ENCODE measurements around the gene FAM120B. TPM values are rescaled to one million over a fixed set of nuclear protein-coding genes. Genes with fewer than 3 reads are reported as not detected.
A peak's percentile ranks its signal among the peaks of the same experiment; 100 is the strongest.

FAM120B gene
- total and polyA plus RNA-seq, 2 of the 4 experiments (the other 2 are of a cell fraction), result 15.3 to 28.0 TPM

GRCh38 chr6:170433163-170434116 lies 126.9 kb downstream of the FAM120B start:
- Histone ChIP-seq H2AK5ac (ENCODE audit: low read depth, low read length) (no peak overlapping the region), H2BK5ac (ENCODE audit: low read depth, low read length, poor library complexity, severe bottlenecking) (no peak overlapping the region), H4K8ac (ENCODE audit: low read depth in 2 of 2, low read length in 2 of 2) (no peak overlapping the region), H3K9me1 (ENCODE audit: insufficient read depth, low read length) (peaks cover 9% of the 10 kb centered on the region), H3K18ac (ENCODE audit: low read depth, low read length) (no peak overlapping the region), H3K4me3 (ENCODE audit: insufficient read depth, low read depth, low read length) (no peak overlapping the region), H3K23ac (ENCODE audit: low read depth, low read length) (no peak overlapping the region; the same call in 1 of the 2 replicates), H3K79me1 (ENCODE audit: low read depth in 1 of 2, low read length in 2 of 2) (0 out of 4 replicates have a peak, but pooled peaks cover 0 to 4% of the 10 kb centered on the region in 2 experiments), H3K14ac (replicated peaks; ENCODE audit: low read depth, low read length) (no peak overlapping the region), H3K27ac (ENCODE audit: insufficient read depth, low read length) (no peak overlapping the region), H3K4me1 (ENCODE audit: control insufficient read depth, insufficient read depth, low read length) (peaks cover 11% of the 10 kb centered on the region), H2BK15ac (ENCODE audit: low read depth, low read length) (no peak overlapping the region), H3K56ac (ENCODE audit: extremely low read depth, insufficient read depth, low read length) (no peak overlapping the region), H2BK120ac (ENCODE audit: low read depth, low read length) (no peak overlapping the region), H3K9me3 (ENCODE audit: control insufficient read depth, insufficient read depth, low read length) (no peaks in the 10 kb centered on the region), H3K4me2 (ENCODE audit: low read depth, low read length) (no peak overlapping the region), H3K27me3 (ENCODE audit: control insufficient read depth, insufficient read depth, low read length) (no peaks in the 10 kb centered on the region), H4K20me1 (ENCODE audit: insufficient read depth, low read length) (no peaks in the 10 kb centered on the region), H3K36me3 (ENCODE audit: control insufficient read depth, insufficient read depth, low read length) (no peaks in the 10 kb centered on the region), H2AK9ac (replicated peaks; ENCODE audit: low read depth, low read length, poor library complexity) (no peak overlapping the region), H3K4ac (ENCODE audit: low read depth, low read length) (no peak overlapping the region), H2BK20ac (ENCODE audit: low read depth, low read length) (no peak overlapping the region), H2AFZ (replicated peaks; ENCODE audit: low read length, poor library complexity) (peak overlapping the region; percentile 74), H4K91ac (ENCODE audit: insufficient read depth, low read depth, low read length) (no peak overlapping the region), H4K5ac (ENCODE audit: low read depth, low read length) (no peak overlapping the region), H3K9ac (ENCODE audit: low read depth, low read length) (no peak overlapping the region)
- BruUV-seq (replicated peaks), result no TSS peak
- DNase-seq (no peak), ATAC-seq (ENCODE audit: low read depth) (no peak)
- TF ChIP-seq MXI1 (IDR thresholded peaks at IDR 0.05; ENCODE audit: borderline replicate concordance, low read depth, low read length) (no peak), BHLHE40 (IDR thresholded peaks at IDR 0.05; ENCODE audit: low read depth, low read length) (no peak), RCOR1 (IDR thresholded peaks at IDR 0.05; ENCODE audit: insufficient replicate concordance, low read length) (no peak), NFE2L2 (IDR thresholded peaks at IDR 0.05; ENCODE audit: low read depth, low read length) (no peak), FOS (IDR thresholded peaks at IDR 0.05; ENCODE audit: low read depth, low read length) (no peak), USF2 (IDR thresholded peaks at IDR 0.05; ENCODE audit: low read depth, low read length) (no peak), MAZ (IDR thresholded peaks at IDR 0.05; ENCODE audit: borderline replicate concordance, low read depth, low read length) (no peak), RAD21 (IDR thresholded peaks at IDR 0.05; ENCODE audit: low read length) (no peak), CHD1 (IDR thresholded peaks at IDR 0.05; ENCODE audit: low read depth, low read length) (no peak), SMC3 (IDR thresholded peaks at IDR 0.05; ENCODE audit: low read depth, low read length) (no peak), RFX5 (IDR thresholded peaks at IDR 0.05; ENCODE audit: low read depth, low read length) (no peak)
- in situ Hi-C loops (cut with MboI; ENCODE audit: low sequenced_read_pairs) (no loop called here), dilution Hi-C loops (cut with HindIII; ENCODE audit: low sequenced_read_pairs, unreplicated experiment) (no loop called here), intact Hi-C loops (cut with micrococcal nuclease) (no loop called here)
- ChIA-PET CTCF (no interaction called here), POLR2A (ENCODE audit: unreplicated experiment) (interaction anchor here (0.5 kb wide), 1 partner anchor 37 kb away, joined by 3 read pairs; no protein-coding TSS in a partner anchor)
- 88% methylated on average over 3 of the region's 17 CpGs; no CpG with 5 or more reads in 1 of the 2 experiments for WGBS, 2 experiments (ENCODE audit: extremely low coverage in 2 of 2, insufficient read length in 1 of 2)
